HEK293 (cell line): ENCODE data around the gene HTR7.

Experiments
- CTCF ChIP-seq: fragments of 450-650 bp; formaldehyde crosslinking; IDR thresholded peaks from 2 replicates; pipeline ENCODE4 v1.5.1; 2016; ENCODE audit warnings: missing biosample characterization, missing genetic modification characterization
- HOXD13 ChIP-seq: sonication (generic); formaldehyde crosslinking; IDR thresholded peaks from 2 replicates; pipeline ENCODE4 v1.8.0; 2022; ENCODE audit warnings: missing genetic modification reagents, borderline replicate concordance
- ZNF624 ChIP-seq: fragments of 450-650 bp; formaldehyde crosslinking; IDR thresholded peaks from 2 replicates; pipeline ENCODE4 v1.5.1; 2017; ENCODE audit warnings: missing biosample characterization, missing genetic modification characterization

- TF ChIP-seq HOXD13 (CRISPR knock-in tag) = no peak
- no peak for TF ChIP-seq CTCF (tag by site-specific recombination)
- no peak for TF ChIP-seq ZNF624
Measured at GRCh38 chr10:90769946-90770841, 87.6 kb downstream of the HTR7 start.
